Activated CD8-positive, alpha-beta memory T cell treated with anti-CD3 and anti-CD28 coated beads for 1 hour (primary cell): ENCODE measurements around the gene FOXS1.
A peak's percentile ranks its signal among the peaks of the same experiment; 100 is the strongest.

Source experiments
- DNase-seq, 2 donors: peaks; one replicate each; pipeline ENCODE4 v3.0.0-alpha.2; 2020; ENCODE audit warnings: low read depth in 1 of 2; ENCODE audit errors: extremely low read depth in 1 of 2

FOXS1 gene

DNA sequence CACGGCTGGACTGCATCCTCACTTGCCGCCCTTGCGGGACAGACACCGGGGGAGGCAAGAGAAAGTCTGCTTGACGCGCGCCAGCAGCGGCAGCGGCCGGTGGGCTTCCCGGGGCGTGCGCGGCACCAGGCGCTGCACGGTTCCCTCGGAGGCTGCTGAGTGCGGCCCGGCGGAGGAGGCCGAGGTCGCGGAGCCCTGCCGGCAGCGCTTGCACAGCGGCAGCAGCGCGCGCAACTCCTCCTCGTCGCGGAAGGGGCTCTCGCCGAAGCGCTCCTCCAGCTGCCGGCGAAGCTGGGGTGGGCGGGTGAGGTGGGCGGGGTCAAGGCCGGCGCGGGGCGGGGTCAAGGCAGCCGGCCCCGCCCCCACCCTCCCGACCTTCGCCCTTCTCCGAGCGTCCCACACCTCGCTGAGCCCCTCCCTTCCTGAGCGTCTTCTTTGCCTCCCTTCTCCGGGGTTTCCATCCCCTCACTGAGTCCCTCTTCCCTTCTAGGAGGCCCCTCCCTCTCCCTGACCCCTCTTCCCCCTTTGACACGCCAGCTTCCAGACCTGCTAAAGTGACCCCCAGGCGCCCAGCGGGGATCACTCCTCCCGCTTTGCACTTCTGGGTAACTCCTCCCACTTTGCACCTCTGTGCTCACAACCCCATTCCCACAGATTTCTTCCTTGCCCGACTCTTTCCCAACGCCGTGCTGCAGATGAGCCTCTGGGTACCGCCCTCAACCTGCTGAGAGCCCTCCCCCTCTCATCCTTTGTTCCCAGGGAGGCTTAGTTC is 16.2 kb upstream of the FOXS1 start:
- peak; percentile 24 to 53 for DNase-seq

DNA sequence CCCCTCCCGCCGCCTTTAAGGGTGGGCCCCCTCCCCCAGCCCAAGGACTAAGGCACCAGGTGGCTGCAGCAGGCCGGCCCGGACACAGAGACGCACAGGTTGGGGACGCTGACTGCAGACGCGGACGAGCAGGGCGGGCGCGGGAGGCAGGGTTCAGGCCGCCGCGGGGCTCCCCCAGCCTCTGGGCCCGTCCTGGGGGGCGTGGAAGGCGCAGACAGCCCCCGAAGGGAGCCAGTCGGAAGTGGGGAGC is 15.7 kb upstream of the FOXS1 start:
- DNase-seq: no peak

DNA sequence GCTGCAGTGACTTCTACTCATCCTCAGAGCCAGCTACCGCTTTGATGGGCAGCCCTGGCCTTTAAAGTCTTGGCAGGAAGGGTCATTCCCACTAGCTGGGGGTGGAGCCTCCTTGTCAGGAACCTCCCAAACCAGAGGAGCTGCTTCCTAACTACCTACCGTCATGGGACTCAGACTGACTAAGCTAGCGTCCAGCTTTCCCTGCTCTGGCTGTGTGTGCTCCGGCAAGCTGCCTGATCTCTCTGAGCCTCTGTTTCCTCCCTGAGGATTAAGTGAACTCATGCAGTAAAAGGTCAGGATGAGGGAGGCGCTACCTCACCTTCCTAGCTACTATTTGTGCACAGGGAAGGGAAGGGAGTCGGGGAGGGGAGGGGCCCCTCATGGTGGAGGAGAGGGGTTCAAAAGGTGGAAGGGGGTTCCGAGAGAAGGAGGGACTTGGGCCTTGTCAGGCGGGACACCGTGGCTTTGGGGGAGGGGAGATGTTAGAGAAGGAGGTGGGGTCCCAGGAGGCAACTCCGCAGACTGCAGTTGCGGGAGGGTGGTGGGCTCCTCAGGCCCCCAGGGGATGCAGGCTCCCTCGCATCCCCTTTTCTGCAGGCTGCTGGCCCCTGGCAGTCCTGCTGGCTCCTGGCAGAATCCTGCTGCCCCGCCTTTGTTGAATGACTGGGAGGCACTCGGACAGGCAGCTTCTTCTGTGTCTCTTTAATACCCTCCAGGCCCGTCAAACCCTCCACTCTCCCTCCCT is 15.2 kb upstream of the FOXS1 start:
- DNase-seq: no peak

DNA sequence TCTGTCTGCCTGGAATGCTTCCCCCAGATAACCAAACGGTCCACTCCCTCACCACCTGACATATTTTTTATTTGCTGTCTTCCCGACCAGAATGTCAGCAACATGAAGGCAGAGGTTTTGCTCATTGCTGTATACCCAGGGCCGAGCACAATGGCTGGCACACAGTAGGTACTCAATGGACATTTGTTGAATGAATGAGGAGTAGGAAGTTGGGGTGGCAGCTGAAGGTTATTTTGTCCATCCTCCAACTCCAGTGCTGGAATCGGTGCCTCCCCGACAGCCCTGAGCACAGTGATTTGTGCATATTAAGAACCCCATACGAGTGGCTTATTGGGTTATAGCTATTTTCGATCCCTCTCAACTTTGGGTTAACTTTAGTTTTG is 14.6 kb upstream of the FOXS1 start:
- no peak for DNase-seq

DNA sequence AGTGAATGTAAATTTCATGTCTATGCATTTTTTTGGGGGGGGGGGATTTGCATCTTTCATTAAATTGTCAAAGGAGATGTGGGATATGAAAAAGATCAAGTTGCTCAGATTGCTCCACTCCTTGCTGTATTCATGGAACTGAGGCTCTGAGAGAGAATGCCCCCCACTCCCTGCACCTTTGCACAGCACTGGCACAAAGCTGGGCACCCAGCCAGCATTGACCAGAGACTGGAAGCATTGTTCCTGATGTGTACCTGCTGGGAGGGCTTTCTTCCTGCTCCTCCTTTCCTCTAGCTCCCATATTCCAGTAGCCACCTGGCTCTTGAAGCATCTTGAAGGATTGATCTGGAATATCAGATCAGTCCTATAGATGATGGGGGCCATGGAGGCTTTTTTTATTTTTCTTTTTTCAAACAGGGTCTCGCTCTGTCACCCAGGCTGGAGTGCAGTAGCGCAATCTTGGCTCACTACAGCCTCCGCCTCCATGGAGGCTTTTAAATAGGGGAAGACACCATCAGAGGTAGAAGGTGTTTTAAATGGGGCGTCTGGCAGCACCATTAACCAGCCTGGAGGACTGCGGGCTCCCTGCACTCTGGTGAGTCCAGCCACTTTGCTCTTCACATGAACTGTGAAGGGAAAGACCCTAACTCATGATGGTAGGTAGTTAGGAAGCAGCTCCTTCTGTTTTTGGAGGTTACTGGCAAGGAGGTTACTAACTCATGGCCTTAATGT is 14.0 kb upstream of the FOXS1 start:
- no peak for DNase-seq

DNA sequence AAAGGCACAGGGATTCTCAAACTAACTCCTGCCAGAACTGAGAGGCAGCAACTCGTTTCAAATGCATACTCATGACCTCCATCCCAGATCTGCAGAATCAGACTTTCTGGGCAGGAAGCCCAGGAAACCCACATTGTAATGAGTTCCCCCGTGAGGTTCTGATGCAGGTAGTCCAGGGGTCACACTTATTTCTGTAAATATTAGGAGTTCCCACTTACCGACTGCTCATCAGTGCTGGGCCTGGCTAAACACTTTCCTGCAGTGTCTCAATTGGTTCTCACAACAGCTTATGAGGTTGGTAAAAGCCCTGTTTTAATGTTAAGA is 13.3 kb upstream of the FOXS1 start:
- no peak for DNase-seq

DNA sequence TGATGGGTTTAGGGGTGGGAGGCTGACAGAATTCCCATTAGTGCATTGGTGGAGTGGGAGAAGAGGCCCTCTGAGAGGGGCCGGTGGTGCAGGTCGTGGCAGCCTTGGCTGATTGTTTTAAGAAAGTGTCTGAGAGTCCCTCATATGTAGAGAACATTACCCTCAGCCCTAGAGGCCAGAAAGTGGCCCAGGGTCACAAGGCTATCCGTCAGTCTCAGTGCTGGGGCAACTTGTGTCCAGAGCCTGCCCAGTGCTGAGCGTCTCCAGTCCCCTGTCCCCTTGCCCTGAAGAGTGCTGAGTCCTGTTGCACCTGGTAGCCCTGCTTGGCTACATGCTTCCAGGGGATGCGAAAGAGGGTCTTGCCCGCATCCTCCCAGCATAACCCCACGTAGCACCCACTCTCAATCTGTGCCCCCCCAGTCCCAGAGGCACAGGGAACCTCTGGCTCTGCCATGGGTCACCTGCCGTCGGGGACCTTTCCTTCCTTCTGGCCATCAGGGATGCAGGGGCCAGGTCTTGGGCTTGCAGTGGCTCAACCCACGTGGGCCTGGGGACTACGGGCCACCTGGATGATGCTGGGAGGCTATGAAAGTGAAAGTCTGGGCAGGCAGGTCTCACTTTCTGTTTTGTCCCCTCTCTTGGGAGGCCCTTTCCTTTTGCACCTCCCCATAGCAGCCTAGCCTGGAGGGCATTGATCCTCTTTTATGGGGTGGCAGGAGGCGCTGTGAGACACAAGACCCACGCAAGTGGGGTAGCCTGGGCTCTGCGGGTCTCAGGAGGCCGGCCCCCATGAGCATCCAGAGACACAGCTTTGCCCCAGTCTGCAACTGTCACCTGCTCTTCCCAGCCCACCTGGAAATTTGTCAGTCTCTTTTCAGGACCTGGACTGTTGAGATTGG is 12.7 kb upstream of the FOXS1 start:
- no peak for DNase-seq

DNA sequence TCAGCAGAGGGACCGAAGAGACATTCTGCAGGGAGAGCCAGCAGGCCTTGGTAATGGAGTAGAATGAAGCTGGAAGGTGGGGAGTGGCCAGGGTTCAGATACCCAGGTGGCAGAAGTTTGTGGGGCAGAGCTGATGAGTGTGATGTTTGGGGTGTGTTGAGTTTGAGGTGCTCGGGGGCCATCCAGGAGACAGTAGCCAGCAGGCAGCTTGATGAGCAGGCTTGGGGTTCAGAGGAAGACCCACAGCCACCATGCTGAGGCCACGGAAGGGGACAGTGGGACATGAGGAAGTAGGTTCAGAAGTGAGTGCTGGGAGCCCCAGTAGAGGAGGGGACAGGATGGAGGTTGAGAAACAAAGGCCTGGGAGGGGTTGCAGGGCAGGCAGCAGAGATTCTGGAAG is 11.1 kb upstream of the FOXS1 start:
- DNase-seq: no peak

DNA sequence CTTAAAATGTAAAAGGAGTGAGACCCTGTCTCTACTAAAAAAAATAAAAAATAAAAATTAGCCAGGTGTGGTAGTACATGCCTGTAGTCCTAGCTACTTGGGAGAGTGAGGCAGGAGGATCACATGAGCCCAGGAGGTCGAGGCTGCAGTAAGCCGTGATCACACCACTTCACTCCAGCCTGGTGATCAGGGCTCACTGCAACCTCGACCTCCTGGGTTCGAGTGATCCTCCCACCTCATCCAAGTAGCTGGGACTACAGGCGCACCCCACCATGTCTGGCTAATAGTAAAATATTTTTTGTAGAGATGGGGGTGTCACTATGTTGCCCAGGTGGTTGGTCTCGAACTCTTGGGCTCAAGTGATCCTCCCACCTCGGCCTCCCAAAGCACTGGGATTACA is 8.1 kb upstream of the FOXS1 start:
- DNase-seq: no peak

DNA sequence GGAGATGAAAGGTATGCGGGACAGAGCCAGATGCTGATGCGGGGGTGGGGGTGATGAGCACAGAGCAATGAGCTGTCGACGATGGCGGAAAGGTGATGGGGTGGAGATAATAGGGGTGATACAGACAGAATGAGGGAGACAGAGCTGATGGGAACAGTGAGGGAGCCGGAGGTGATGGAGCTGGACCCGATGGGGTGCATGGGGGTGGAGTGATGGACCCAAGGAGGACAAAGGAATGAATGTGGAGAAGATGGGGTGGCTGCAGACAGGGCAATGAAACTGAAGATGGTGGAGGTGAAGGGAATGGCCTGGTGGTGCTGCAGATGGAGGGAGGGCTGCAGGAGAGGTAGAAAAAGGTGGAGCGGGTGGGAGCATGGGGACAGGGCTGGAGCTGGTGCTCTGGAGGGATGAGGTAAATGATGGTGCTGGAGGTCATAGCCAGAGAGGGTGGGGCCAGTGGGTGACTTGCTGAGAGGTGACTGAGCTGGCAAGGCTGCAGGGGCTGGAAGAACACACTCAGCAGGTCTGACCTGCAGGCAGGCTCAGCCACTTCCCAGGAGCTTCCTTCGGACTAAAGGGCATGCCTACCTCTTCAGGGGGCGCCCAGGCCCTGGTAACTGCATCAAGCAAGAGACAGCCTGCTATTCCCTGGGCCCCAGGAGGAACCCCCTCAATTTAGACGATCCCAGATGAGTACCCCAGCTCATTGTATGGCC is 6.0 kb upstream of the FOXS1 start:
- no peak for DNase-seq

DNA sequence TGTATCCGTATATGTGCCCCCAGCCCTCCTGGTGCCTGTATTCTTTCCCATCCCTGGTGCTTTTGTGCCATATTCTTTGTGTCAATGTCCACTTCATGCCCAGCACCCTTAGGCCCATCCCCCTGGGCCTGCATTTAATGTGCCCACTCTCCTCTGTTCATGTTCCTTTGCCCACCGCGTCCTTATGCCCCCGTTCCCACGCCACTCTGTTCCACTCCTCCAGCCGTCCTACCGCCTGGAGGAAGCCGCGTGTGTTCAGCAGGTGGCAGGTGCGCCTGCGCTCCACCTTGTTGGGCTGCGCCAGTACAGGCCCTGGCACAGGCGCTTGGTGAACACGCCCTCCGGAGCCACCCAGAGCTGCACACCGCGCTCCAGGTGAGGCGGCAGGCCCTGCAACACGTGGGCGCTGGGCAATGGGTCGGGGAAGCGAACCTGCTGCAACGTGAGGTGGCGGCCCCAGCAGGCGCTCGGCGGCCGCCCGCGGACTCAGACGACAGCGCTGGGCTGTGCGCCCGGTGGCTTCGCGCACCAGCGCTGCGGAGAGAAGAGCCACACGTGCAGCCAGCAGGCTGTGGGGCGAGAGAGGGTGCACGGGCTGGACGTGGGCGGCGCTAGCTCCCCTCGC is 4.0 kb upstream of the FOXS1 start:
- no peak for DNase-seq

DNA sequence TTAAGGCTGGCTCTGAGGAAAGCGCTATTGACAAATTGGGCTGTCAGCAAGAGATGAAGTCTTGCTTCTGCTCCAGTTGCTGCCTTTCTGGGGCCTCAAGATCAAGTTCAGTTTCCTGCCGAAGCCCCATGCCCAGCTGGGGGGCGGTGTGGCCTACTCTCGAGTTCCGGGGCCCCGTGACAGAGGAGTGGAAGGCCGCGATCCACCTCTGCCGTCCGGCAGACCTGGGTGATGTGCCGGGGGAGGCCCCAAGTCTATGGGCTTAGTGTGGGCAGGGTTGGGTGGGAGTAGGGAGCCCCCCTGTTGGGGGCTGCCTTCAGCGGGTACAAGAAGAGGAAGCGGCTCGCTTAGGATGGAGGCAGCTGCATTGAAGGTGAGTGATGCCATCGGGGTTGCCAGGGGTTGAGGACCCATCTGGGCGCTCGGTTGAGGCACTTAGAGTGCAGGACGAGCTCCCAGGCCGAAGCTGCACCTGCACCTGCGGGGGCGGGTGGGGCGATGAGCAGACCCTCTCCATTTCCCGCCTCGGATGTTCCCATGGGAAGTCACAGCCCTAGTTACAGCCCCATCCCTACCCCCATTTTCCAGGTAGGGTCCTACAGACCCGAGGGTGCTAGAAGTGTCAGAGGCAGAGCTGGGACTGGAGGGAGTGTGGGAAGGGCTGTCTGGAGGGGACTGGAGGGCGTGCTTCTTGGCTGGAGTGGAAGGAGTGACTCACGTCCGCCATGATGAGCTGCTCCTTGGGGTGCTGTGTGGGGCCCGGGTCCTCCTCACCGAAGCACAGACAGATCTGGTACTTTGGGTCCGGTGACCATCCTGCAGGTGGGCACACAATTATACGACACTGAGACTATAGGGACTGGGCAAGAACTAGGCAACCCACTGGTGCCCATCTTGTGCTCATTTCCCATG is 2.9 kb upstream of the FOXS1 start:
- DNase-seq: no peak

DNA sequence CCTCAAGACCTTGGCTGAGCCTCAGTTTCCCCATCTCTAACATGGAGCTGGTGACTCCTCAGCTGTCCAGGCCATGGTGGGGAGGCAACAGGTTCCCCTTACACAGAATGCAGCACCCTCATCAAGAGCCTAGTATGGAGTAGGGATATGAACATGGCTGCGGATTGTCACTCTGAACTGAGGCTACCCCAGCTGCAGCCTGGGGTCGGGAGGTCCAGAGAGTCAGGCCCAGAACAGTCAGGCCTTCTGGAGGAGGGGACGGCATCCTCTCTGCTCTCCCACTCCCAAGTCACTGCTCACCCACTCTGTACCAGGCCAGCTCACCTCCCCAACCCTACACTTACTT is 1.4 kb upstream of the FOXS1 start:
- DNase-seq: no peak

DNA sequence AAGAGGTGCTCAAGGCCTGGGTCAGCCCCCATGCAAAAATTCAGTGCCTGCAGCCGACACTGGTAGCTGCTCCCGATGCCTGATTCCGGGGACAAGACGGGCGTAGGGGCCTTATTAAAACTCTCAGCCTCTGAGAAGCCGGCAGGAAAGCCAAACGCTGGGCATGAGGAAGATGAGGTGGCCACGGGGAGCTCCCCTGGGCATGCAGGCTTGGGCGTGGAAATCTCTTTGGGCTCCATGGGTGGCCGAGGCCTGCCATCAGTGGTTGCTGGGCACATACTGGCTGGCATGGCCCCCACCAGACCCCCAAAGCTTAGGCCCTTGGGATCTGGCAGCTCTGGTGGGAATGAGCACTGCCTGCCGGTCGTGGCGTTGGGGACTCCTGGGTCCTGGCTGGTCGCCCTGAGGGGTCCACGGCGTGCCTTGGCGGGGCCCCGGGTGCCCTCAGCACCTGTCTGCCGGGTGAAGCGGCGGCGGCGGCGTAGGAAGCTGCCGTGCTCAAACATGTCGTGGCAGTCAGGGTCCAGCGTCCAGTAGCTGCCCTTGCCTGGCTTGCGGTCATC is 586 bp downstream of the FOXS1 start:
- no peak for DNase-seq

DNA sequence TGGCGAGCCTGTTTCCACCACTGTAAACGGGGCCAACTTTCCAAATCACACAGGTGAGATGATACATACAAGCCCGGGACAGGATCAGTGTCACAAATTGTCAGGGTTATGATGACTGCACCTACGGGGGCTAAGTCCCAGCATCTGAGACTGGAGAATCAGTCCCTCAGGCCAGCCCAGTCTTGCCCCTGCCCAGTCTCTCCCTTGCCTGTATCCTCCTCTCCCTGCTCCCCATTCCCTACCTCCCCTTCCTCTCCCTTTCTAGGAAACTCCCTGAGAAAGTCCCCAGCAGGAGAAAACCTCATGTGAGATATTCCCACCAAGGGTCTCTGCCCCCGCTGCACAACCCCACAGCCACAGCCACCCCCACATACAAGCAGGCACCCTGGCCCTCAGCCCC is 1.5 kb downstream of the FOXS1 start:
- DNase-seq: no peak

DNA sequence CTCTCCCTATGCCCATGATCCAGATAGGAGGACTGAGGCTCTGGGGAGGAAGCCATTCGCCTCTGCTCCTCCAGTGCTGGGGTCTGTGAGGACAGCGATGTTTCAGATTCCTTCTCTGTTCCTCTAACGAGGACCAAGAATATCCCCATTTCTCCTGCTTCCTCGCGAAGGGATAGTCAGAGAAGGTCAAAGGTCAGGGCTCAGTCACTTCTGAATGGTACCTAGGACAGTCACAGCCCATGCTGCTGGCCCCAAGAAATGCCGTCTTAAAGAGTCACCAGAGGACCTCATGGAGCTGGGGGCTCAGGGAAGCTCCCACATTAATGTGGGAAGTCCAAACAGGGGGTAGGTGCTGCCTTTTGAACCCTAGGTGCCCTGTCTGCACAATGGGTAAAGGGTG is 2.1 kb downstream of the FOXS1 start:
- DNase-seq: no peak

DNA sequence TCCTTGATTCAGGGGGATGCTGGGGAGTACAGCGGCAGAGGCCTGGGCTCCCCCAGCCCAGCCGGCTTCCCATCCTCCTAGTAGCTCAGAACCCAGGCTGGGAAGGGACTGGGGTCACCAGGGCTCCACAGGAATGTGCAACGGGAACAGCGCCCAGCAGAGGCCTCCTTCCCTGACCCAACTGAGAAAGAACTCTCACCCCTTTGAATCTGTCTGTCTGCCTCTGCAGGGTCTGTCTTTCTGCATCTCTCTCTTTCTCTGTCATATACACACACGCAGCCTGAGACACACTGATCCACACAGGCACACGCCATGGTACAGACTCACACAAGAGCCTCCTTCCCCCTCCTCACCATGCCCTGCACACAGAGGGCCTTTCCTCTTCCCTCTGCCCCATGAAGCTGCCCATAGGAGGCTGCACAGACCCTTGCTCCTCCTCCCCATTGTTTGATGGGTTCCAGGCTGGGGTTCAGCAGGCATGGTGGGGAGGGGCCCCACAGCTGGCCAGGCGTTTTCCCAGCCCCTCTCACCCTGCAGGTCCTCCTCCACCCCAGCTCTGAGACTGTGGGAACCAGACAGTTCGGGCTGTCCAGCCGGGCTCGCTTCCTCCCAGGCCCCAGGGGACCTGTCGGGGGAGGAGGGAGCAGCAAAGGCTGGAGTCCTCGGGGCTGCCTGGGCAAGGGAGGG is 2.8 kb downstream of the FOXS1 start:
- no peak for DNase-seq

DNA sequence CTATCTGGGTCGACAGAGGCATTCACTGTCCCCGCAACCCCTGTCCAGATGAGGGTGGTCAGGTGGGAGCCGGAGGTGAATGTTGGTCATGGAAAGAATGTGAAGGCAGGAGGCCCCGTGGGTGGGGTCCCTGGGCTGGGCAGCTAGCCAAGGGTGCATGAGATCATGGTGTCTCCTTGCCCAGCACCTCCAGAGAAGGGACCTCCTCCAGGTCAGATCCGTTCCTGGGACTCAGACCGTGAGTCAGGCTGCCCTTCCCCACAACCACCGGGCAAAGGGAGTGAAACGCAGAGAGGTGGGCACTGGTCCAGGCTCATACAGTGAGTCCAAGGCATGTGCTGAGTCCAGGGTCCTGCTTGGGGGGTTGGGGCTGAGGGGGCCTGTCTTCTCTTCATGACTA is 3.5 kb downstream of the FOXS1 start:
- DNase-seq: no peak
